Iris pigment epithelial cell (primary cell): ENCODE results near the gene EPHA8.

Experiments
- DNase-seq: peaks from one replicate; pipeline ENCODE4 v3.0.0-alpha.2; 2011; ENCODE audit warnings: low read depth

The EPHA8 gene

DNA sequence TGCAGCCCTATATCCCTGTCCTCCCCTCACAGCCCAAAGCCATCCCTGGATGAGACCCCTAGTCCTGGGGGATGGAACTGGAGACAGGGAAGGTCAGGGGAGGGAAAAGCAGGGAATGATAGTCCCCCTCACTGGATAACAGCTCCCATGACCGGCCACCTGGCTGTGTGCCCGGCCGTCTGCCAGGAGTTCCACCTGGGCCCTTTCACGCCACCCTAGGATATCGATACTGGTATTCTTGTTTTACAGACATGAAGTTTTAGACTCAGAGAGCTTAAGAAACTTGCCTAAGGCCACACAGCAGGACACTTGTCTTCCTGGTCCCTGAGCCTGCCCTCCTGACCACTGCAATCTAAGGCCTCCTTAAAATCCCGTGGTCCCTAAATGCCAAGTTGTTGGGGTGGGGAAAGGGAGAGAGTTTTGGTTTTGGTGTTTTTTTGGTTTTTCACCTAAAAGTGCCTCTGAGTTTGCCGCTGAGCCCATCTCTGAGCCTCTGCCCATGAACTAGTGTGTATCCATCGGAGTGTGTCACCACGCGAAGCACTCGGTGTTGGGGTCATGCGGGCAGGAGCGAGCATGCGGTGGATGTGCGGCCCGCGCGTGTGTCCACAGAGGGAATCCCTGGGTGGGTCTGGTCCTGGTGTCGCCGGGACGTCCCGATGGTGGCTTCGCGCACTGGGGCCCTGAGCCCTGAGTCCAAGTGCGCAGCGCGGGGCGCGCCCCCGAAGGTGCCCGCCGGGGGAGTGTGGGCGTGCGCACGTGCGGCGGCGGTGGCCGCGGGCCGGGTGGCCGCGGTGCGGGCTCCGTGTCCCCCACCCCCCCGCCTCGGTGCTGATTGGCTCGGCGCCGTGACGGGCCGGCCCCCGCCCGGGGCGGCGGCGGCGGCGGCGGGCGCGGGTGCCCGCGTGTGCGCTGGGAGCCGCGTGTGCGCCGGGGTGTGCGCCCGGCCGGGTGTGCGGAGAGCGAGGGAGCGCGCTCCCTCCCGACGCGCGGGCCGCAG is at the start of gene EPHA8:
TSS of gene EPHA8 (plus strand) at position 906 of the 1,000 bp plus-strand sequence. CDS start 147 bp downstream, outside the sequence.
- DNase-seq = no peak

DNA sequence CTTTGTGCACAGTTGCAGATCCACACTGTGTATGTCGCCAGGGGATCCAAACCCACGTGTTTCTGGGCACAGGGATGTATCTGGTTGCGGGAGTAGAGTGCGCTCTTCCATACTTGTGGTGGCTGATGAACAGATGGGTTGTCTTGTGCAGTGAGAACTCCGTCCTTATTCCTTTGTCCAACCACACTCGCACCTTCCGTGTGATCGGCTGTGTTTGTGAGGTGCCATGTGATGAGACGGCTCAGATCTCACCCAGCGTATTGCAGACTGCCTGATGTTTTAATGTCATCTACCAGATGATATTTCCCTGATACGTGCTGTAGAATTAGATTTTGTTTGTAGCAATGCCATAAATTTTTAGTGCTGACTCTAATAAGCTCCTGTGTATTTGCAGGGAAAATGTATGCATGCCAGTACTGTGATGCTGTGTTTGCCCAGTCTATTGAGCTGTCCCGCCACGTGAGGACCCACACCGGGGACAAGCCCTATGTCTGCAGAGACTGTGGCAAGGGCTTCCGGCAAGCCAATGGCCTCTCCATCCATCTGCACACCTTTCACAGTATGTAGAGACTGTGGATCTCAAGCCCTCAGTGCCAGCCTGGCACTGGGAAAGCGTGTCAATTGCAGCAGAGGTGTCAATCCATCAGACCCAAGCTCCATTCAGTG is 46.2 kb upstream of the EPHA8 start:
- no peak for DNase-seq

DNA sequence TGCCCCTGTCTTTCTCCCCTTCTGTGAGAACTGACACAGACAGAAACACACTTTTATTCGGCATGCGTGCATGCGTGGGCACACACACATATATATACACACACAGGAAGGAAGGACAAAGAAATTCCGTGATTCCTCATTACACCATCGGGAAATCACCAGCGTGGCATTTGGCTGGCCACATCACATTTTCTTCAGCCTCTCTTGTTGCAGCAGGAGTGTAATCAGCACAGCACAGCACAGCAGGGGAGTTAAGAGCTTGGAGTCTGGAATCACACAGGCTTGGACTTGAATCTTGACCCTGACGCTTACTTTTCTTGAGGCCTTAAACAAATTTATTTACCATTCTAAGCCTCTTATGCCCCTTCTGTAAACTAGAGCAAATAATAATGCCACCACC is 45.3 kb upstream of the EPHA8 start:
- peak; percentile 42 for DNase-seq

DNA sequence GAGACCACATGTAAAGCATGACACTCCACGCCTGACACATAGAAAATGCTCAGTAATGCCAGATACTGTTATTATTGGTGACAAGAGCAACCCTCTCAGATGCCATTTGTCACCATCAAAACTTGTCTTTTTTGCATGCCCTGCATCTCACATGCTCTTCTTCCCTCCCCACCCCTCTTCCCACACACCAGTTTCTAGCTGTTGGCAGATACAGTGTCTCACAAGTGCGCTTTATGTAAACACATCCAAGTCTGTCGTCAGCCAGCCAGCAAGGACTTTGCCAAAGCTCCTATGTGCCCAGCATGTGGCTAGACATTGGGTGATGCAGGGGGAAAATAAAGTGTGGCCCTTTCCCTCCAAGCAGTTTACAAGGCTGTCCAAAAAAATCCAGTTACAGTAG is 44.9 kb upstream of the EPHA8 start:
- DNase-seq = no peak

DNA sequence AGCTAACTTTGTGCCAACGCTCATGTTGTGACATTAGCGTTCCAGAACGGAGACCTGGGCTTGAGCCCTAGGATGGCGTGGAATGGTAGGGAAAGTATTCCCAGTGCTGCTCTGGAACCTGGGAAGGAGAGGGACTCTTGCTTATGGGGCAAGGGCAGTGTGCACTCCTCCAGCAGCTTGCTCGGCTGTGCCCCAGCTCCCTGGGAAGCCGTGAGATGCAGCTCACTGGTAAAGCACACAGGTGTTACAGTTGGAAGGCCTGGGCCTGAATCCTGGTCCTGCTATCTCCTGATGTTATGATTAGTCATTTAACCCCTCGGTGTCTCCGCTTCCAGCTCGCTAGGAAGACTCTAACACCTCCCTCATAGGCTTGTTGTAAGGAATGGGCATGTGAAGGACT is 42.4 kb upstream of the EPHA8 start:
- no peak for DNase-seq

DNA sequence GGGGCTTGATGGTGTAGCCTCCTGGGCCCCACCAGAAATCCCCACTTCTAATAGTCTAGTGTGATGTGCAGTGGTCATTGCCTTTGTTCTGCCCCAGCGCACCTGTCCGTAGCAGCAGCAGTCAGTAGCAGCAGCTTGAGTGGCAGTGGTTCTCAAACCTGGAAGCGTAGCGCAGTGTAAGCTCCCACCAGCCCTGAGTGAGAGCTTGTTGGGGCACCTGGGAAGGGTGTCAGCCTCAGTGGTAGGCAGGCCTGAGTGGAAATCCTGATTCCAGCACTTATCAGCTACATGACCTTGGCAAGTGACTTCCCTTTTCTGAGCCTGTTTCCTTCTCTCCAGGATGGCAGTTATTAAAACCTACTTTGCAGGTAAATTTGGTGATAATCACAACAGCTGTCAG is 41.6 kb upstream of the EPHA8 start:
- DNase-seq = no peak

DNA sequence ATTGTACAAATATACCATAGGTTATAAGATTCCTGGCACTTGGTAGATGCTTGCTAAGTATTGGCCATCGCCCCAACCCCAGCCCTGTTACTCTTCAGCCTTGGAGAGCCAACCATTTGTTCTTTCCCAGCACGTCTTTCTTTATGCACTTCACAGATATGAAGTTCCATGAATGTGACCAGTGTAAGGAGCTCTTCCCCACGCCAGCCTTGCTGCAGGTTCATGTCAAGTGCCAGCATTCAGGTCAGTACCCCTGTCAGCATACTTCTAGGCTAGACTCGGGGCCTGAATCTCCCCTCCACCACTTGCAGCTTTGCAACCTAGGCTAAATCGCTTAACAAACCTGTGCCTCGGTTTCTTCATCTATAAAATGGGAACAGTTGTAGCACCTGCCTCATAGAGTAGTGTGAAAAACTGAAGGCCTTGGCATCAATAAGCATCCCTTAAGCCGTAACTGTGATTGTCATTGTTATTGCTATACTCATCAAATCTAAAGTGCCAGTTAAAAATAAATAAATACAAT is 41.0 kb upstream of the EPHA8 start:
- no peak for DNase-seq

DNA sequence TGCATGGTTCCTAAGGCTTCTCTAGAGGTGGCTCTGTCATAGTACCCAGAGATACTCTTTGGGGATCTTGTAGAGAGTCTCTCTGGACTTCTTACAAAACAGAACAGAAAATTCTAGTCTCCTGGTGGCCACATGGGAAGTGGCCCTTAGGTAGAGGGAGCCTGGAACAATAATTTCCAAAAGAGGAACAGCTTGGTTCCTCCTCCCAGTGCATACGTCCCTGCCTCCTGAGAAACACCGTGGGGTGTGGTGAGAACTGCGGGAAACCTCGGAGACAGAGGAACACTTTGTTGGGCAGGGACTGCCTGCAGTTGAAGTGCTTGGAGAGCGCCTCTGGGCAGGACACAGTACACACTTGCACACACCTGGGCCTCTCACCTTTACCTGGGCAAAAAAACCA is 38.8 kb upstream of the EPHA8 start:
- no peak for DNase-seq

DNA sequence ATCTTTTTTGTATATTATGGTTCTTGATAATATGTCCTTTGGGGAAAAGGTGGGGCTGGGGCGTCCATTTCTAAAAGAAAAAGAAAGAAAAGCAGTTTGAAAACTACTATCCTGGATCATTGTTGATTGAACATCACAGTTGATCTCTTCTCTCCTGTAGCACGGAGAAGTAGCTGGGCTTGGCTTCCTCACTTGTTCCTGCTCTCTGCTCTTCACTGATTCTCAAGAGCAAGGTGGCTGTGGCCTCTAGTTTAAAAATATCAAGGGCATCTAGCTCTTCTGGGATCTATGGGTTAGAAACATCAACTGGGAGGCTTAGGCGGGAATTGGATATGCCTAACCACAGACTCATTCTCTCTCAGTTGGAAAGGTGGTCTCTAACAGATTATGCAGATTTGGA is 38.1 kb upstream of the EPHA8 start:
- no peak for DNase-seq

DNA sequence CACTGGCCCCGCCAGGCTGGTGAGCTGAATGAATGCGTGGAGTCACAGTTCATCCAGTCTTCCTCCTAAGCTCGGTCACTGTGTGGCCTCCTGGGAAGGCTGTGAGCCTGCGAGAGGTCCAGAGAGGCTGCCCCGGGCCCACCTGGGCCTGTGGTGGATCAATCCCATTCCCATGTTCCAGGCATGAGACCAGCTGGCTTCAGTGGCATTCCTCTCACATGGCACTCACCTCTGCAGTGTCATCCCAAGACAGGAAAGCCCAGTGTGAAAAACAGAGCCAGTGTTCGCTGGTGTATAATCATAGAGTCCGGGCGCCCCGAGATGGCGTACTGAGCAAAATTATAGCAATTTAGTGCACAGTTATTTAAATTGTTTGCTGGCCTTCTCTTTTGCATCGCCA is 37.6 kb upstream of the EPHA8 start:
- DNase-seq = no peak

DNA sequence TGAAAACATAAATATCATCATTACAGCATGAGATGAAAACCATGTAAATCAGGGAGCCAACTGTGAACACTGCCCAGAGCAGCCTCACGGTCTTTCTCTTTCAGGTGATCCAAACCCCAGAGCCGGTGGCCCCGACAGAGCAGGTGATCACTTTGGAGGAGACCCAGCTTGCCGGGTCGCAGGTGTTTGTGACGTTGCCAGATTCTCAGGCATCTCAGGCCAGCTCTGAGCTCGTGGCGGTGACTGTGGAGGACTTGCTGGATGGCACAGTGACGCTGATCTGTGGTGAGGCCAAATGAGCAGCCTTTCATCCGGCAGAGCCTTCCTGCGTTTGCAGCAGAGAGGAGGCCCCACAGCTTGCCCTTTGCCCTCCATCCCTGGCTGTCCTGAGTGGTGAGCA is 37.2 kb upstream of the EPHA8 start:
- DNase-seq = no peak

DNA sequence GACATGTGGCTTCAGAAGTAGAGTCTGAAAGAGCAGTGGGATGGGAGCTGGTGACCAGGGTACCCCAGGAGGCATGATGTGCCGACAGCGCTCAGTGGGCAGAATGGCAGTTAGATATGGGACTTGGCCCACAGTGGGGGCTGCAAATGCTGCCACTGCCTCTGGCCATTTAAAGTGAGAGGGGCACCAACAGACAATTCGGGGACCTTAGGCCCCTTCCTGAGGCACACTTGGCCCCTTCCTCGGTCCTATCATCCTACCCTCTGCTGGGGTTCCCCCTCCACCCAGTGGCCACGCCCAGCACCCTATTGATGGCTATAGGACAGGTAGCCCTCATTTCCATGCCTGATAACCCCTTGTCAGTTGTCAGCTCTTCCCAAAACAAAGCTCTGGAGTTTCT is 36.6 kb upstream of the EPHA8 start:
- no peak for DNase-seq

DNA sequence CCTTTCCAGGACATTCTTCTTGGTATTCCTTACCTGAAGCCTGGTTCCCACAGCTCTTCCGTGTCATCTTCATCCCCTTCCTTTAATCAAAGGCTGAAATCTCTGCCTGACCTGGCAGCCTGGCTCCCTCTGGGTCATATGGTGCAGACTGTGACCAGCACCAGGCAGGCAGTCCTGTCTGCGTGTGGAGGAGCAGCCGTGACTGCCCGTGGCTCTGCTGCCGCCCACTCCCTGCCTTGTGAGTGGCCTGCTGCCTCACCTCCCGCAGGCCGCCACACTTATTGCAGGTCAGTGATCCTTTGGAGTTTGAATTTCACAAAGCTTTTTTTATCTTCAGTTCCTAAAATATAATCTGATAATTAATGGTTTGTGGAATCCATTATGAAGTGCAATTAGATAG is 36.2 kb upstream of the EPHA8 start:
- DNase-seq = no peak

DNA sequence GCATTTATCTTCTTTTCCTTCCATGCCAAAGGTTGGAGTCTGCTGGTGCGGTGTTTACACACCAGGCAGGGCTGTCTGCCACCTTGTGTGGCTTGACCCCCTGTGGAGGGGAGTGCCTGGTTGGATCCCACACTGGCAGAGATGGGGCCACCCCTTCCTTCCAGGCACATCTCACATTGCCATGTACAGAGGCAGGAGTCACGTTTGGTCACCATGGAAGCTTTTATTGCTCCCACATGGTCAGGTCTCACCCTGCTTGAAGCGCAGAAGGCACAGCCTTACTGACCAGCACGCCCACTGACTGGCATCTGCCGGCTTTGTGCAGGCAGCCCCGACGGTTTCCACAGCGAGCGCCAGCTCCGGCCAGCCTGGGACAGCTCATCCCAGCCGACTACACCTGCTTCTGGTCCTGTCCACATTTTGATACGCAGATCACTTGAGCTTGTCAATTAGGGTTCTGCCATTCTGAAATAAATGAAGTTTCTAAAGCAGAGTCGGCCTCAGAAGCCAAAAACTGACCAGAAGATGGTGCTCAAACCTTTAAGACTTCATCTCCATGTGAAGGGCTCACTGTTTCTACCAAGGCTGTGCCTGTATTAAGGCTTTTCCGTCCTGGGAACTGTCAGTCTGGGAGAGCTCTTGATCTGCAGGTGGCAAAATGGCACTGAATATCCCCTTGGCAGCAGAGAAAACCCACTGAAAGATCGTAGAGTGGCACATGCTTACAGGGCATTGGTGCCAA is 35.6 kb upstream of the EPHA8 start:
- no peak for DNase-seq

DNA sequence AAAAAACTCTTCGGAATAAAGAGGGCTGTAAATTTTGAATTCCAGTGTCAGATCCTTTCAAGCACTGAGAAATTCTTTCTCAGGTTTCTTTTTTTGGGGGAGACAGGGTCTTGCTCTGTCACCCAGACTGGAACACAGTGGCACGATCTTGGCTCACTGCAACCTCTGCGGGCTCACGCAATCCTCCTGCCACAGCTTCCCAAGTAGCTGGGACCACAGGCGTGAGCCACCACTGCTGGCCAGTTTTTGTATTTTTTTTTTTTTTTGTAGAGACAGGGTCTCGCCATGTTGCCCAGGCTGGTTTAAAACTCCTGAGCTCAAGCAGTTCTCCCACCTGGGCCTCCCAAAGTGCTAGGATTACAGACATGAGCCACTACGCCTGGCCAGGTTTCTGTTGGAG is 34.8 kb upstream of the EPHA8 start:
- no peak for DNase-seq

DNA sequence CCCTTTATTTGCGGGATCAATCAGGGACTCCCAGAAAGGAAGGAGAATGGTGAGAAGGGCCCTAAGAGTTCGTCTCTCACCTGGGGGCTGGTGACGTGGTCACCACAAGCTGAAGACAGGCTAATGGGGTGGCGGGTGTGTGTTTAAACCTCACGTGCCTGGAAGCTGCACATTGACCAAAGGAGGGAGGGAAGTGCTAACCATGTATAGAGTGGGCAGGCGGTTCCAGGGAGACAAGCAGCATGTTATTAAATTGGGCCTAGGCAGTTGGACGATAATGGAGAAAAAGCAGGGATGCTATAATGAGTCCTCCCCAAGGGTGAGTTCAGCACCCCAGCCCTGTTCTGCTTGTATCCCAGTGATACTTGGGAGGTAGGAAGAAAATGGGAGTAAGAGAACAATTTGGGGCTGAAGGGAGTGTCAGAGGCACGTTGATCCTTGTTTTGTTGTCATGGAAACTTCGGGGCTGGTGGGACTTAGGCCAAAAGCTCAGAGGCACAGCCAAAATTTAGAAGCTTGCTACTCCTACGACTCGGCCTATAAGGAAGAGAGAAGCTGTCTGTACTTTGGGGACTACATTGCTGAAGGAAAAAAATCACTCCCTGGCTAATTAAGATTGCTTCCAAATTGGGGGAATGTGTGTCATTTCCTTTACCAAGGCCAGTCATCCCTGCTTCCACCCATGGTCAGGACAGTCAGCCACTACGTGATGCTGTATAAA is 33.2 kb upstream of the EPHA8 start:
- DNase-seq = no peak

DNA sequence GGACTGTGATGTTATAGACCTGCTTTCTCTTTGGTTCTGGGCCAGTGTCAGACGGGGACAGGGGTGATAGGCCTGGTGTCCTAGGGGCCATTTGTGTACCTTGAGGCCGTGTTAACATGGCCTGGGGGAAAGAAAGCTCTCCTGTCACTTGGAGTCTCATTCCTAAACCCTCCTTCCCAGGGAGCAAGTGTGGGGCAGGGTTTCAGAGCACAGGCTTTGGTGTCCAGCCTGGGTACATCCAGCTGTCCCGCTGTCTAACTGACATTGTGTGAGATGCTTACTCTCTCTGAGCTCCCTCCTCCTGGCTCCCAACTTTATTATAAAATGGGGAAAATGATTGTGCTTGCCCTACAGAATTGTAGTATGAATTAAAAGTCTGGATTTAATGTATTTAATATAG is 32.6 kb upstream of the EPHA8 start:
- DNase-seq = no peak

DNA sequence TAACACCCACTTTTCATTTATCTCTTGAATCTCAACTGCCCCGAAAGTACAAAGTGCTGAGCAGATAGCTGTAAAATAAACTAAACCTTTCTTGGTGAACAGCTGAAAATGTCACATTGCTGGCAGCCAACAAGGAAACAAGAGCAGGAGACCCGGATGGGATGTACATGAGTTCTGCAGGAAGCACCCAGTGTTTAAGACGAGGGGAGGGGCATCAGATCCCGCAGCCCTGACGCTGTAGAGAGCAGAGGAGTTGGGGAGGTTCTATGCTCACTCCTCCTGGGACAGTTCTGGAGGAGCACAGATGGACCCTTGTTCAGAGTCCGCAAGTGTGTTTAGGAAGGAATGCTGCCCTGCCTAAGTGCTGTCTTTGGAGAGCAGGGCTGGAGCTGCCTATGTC is 32.0 kb upstream of the EPHA8 start:
- no peak for DNase-seq

DNA sequence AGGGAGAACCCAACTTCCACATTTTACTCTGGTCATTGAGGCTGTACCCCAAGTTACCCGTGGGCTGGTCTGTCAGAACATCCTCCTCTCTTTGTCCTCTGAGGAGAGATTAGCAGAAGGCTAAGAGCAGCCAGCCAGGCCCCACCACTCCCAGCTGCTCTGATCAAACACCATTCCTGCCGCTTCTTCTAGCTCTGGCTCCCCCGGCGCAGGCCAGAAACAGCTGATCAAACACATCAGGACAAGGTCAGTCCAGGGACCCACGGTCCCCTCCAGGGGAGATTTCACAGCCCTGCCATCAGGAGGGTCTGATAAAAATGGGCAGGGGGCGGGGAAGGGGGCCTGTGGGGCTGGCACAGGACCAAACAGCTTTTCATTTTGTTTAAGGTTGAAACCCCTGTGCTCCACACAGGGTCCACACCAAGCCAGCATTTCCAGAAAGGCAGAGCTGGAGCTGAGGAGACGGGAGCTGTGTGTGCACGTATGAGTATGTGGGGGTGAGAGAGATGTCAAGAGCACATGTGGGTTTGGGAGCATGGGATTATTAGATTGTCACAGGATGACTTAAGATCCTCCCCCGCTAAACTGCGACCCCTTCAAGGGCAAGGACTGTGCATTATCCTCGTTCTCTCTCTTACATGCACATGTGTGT is 29.9 kb upstream of the EPHA8 start:
- DNase-seq = no peak

DNA sequence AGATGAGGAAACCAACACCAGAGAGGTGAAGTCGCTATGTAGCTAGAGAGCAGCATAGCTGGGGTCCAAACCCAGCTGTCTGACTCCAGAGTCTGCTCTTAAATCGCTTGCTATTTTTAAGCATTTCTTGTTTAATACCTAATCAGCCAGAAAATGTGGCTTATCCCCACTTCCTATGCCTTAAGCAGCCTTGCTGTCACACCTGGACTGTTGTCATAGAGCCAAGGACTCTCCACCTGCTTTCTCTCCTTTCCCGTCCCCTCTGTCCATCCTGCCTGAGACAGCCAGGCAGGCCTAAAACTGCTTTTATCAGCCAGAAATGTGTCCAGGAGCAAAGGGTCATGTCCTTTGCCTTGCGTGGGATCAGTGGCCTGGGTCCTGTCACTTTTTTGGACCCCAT is 28.3 kb upstream of the EPHA8 start:
- DNase-seq = no peak

DNA sequence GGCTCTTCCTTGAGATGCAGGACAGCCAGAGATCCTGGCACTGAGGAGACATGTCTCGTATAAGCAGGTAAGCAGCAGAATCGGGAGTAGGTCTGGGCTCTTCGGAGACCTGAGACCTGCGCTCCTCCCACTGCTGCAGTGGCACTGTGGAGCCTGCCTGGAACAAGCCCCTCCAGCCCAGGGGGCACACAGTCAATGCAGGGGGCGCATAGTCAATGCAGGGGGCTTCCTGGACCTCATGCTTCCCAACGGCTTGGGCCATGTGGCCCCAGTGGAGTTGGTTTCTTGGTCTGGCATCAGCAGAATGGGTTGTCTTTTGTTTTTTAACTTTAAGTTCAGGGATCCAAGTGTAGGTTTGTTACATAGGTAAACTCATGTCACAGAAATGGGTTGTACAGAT is 27.9 kb upstream of the EPHA8 start:
- DNase-seq = no peak
